ENCODE measurements around the gene RABGAP1L.

The RABGAP1L gene

GRCh38 chr1:174964261-174964971 lies 805.1 kb downstream of the RABGAP1L start:
- H3K4me3 ChIP-seq (replicated peaks; ENCODE audit: low read depth, low read length): no peak overlapping the region
- no peak for DNase-seq (ENCODE audit: extremely low read depth, low read depth)
- no peak for TF ChIP-seq CTCF (IDR thresholded peaks at IDR 0.05; ENCODE audit: low read depth, low read length, missing control alignments)

GRCh38 chr1:174964972-174965361 lies 805.6 kb downstream of the RABGAP1L start:
- H3K4me3 ChIP-seq (replicated peaks; ENCODE audit: low read depth, low read length): no peak overlapping the region
- no peak for DNase-seq (ENCODE audit: extremely low read depth, low read depth)
- no peak for TF ChIP-seq CTCF (IDR thresholded peaks at IDR 0.05; ENCODE audit: low read depth, low read length, missing control alignments)

GRCh38 chr1:174965362-174966007 lies 806.2 kb downstream of the RABGAP1L start:
- DNase-seq (ENCODE audit: extremely low read depth, low read depth): no peak
- no peak for TF ChIP-seq CTCF (IDR thresholded peaks at IDR 0.05; ENCODE audit: low read depth, low read length, missing control alignments)
- no peak overlapping the region for H3K4me3 ChIP-seq (replicated peaks; ENCODE audit: low read depth, low read length)

GRCh38 chr1:174966008-174966572 lies 806.8 kb downstream of the RABGAP1L start:
- DNase-seq (ENCODE audit: extremely low read depth, low read depth): no peak
- no peak overlapping the region for H3K4me3 ChIP-seq (replicated peaks; ENCODE audit: low read depth, low read length)
- no peak for TF ChIP-seq CTCF (IDR thresholded peaks at IDR 0.05; ENCODE audit: low read depth, low read length, missing control alignments)

- no peak overlapping the region for H3K4me3 ChIP-seq (replicated peaks; ENCODE audit: low read depth, low read length)
- TF ChIP-seq CTCF (IDR thresholded peaks at IDR 0.05; ENCODE audit: low read depth, low read length, missing control alignments): no peak
- DNase-seq (ENCODE audit: extremely low read depth, low read depth): no peak
These were observed 808.8 kb downstream of the RABGAP1L start for GRCh38 chr1:174967845-174968705.

- no peak overlapping the region for H3K4me3 ChIP-seq (replicated peaks; ENCODE audit: low read depth, low read length)
- TF ChIP-seq CTCF (IDR thresholded peaks at IDR 0.05; ENCODE audit: low read depth, low read length, missing control alignments): no peak
- DNase-seq (ENCODE audit: extremely low read depth, low read depth): no peak
These were observed 809.5 kb downstream of the RABGAP1L start for GRCh38 chr1:174968750-174969244.

Data from HFF-Myc (cell line).